Renal pelvis (tissue), 4 donors: ENCODE data around the gene CYB561D1. TPM values are rescaled to one million over a fixed set of nuclear protein-coding genes. Genes with fewer than 3 reads are reported as not detected.
A peak's percentile ranks its signal among the peaks of the same experiment; 100 is the strongest.

Experiments used
- DNase-seq: peaks from one replicate; pipeline ENCODE4 v3.0.0-alpha.2; 2013
- polyA plus RNA-seq, 3 donors: library from polyadenylated mRNA; unstranded; fragments of 120-200 nt; gene quantifications; one replicate each; pipeline ENCODE4 v1.2.1, GENCODE V29; 2013; ENCODE audit not compliant: insufficient read length in 3 of 3

Gene CYB561D1
- polyA plus RNA-seq, 3 donors, result 9.7 to 14.0 (median 10.6) TPM

- no peak for DNase-seq
Observed at GRCh38 chr1:109499081-109499480, 5.2 kb downstream of the CYB561D1 start.

GRCh38 chr1:109499661-109500536 is 6.0 kb downstream of the CYB561D1 start:
- no peak for DNase-seq

GRCh38 chr1:109500941-109501381 is 7.1 kb downstream of the CYB561D1 start:
- DNase-seq, result no peak

- no peak for DNase-seq
Observed at GRCh38 chr1:109501644-109502363, 7.9 kb downstream of the CYB561D1 start.

DNA sequence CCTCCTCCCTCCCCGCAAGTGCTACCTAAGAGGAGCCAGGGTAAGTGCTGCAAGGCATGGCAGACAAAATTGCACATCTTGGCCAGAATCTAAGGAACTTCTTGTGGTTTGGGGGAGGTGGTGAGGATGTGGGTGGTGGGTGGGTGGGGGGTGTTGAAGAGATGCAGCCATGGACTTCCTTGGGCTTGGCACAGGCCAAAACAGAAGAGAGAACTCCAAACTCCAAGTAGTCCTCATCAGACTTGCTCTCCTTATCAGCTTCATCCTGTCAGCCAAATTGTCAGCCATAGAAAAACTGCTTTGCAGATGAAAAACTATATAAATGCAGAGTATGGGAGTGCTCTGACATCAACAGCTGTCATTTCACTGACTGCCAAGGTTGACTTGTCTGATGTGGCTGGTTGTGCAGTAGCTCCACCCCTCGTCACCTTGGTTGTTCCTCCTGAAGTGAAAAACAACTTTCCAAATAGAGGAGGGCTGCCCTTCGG is 8.5 kb downstream of the CYB561D1 start:
- DNase-seq, result no peak

GRCh38 chr1:109503935-109504334 is 10.0 kb downstream of the CYB561D1 start:
- no peak for DNase-seq

DNA sequence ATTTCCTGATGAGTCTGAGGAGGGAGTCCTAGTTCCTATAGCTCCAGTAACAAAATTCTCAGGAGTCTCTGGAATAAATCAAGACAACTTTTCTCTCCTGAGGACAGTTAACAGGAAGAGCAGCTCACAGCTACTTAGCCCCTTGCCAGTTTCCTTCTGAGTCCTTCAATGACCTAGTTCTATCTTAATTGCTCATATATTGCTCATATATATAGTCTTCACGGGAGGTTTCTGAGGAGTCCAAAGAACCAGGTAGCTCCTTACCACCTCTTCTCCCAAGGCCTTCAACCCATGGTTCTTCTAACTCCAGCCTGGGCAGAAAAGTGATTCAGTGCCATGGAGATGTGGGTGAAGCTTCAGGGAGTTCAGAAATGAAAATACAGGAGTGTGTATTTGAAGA is 11.1 kb downstream of the CYB561D1 start:
- DNase-seq, result no peak

DNA sequence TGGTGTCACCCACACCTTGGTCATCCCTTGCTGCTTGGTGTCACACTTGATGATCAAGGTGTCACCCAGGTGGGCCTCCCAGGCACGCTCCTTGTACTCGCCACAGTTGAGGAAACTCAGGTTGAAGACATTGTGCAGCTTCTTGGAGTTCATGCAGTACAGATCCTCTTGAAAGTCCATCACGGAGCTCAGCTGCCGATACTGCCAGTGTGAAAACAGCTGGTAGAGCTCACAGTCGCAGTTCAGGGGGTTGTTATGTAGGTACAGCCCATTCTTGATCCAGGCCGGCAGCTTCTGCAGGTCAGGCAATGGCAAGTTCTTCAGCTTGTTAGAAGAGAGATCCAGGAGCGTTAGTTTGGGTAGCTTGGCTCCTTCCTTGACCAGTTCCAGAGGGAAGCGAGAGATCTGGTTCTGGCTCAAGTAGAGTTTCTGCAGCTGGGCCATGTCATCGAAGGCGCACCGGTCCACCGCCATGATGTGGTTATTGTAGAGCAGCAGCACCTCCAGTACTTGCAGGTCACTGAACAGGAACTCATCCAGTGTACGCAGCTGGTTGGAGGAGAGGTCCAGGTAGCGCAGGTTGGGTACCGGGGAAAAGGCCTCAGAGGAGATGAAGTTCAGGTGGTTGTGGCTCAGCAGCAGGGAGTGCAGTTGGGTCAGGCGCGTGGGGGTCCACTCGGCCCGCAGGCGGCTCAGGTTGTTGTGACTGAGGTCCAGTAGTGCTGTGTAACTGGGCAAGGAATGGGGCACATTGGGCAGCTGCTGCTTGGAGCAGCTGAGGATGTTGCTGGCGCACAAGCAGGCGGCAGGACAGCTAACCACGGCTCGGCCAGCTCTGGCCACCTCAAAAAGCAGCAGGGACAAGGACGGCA is 14.3 kb downstream of the CYB561D1 start:
- no peak for DNase-seq

- no peak for DNase-seq
Observed at GRCh38 chr1:109508873-109509175, 14.9 kb downstream of the CYB561D1 start.

GRCh38 chr1:109509176-109510134 is 15.6 kb downstream of the CYB561D1 start, which contains the start of gene AMIGO1:
Gene AMIGO1, minus strand, starts transcription at chr1:109509727. Its CDS starts 815 bp downstream, at chr1:109508912.
- DNase-seq, result peak; percentile 71

- DNase-seq, result peak; percentile 66
Observed at GRCh38 chr1:109513110-109513710, 19.3 kb downstream of the CYB561D1 start.

- DNase-seq, result no peak
Observed at GRCh38 chr1:109514846-109515245, 21.0 kb downstream of the CYB561D1 start.

GRCh38 chr1:109516872-109517271 is 23.0 kb downstream of the CYB561D1 start:
- DNase-seq, result no peak

GRCh38 chr1:109517337-109517736 is 23.4 kb downstream of the CYB561D1 start:
- no peak for DNase-seq

DNA sequence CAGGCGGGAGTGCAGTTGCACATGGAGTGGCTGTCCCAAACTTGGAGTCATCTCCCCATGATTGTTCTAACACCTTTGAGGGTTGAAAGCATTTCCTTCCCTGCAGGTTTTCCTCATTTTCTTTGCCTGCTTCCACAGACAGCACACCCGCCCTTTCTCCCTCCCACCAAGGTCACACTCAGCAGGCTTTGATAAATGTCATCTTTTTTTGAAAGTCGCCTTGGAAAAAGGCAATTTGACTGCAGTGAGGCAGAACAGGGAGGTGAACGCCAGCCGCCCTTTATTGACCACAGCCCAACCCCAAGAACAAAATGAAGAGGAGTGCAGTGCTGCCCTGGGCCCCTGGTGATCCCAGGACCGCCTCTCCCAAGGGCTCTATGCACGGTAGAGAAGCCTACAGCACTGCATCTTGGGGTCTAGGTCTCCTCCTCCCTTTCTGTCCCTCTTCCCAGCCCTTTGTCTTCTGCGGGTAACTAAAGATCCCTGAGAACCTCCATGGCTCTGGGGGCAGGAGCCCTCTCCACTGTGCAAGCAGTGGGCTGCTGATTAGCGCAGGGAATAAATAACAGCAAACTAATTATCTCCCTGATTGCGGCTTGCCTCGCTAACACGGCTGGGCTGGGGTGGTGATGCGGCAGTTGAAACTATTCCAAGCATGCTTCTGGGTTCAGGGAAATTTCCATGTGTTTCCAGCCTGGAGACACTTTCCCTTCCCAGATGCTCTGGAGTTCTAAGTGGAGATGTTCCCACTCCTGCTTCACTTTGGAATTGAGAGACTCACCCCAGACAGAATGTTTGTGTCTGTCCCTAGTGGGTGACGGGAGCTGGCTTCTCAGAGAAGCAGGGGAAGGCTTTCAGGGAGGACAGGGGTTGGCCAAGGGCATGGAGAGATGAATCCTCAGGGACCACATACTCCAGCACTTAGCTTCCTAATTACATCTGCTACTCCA is 27.4 kb downstream of the CYB561D1 start:
- no peak for DNase-seq

- DNase-seq, result no peak
Observed at GRCh38 chr1:109522026-109522425, 28.1 kb downstream of the CYB561D1 start.

DNA sequence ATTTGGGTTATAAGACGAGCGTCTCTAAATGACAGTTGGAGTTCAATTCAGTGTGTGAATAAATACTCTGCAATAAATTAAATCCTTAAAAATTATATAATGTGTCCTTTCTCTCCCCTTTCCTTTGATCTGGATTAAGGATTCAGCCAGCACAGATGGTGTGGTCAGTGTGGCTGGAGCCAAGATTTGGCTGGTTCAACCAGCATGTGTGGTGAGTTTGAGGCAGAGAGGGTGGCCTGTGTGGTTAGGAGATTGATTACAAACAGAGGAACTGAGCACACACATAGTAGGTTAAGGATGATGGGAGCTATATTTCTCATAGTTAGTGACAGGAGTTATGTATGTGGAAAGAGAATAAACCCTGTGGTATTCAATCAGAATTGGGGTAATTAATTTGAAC is 29.8 kb downstream of the CYB561D1 start:
- DNase-seq, result no peak

DNA sequence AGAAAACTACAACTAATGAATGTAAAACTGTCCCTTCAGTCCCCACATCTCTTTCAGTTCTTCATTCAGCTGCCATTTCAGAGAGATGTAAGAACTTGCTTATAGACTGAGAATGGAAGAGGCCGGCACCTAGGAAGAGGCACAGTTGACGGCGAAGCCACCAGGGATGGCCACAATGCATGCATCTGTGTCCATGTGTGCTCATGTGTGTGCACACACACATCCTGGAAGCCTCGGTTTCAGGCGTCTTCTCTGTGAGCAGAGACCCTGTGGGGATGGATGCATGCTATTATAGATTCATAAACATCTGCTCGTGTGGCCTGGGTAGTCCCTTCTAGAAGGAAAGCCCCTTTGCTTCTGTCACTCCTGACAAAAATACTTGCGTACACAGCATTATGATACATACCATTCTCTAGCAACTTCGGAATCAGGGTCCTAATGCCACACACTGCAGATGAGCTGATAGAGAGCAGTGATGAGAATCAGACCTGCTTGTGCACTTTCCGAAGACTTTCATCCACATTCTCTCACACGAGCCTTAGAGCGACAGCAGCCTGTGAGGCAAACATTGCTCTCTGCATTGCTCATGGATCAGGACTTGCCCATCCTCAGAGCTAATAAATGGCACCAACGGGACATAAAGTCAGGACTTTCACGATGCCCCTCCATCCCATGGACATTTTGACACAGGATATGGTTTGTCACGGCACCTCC is 33.4 kb downstream of the CYB561D1 start:
- DNase-seq, result no peak
